Tibial nerve (tissue), 4 donors: ENCODE results near the gene CLPTM1. TPM values are rescaled to one million over a fixed set of nuclear protein-coding genes. Genes with fewer than 3 reads are reported as not detected.
"Not testable (repeated sequence)": the region's sequence is repeated elsewhere in the genome, so short reads cannot be mapped to it uniquely, and the experiment has no call there.

ENCODE experiments used
- DNase-seq, 2 donors: peaks; one replicate each; pipeline ENCODE4 v3.0.0-alpha.2; 2019; ENCODE audit warnings: low spot score in 2 of 2
- H3K27ac ChIP-seq, 4 donors: fragments of 200-600 bp; sonication (generic) in 3 of 4; one replicate each; pipeline ENCODE4 v1.5.1; 2017 to 2019; ENCODE audit warnings: mild to moderate bottlenecking in 1 of 4
- H3K27me3 ChIP-seq, 2 donors: fragments of 200-600 bp; sonication (generic) in 1 of 2; one replicate each; pipeline versions ENCODE4 v1.5.1 to v1.6.0; 2017 to 2019
- H3K36me3 ChIP-seq, 3 donors: fragments of 200-600 bp; sonication (generic); one replicate each; pipeline ENCODE4 v1.5.1; 2018 to 2019
- H3K4me1 ChIP-seq, 4 donors: fragments of 200-600 bp; sonication (generic) in 3 of 4; one replicate each; pipeline ENCODE4 v1.5.1; 2017 to 2019
- H3K4me3 ChIP-seq, 4 donors: fragments of 200-600 bp; sonication (generic) in 3 of 4; one replicate each; pipeline ENCODE4 v1.5.1; 2017 to 2019; ENCODE audit warnings: mild to moderate bottlenecking in 1 of 4, moderate library complexity in 1 of 4
- H3K9me3 ChIP-seq, 4 donors: fragments of 200-600 bp; sonication (generic) in 3 of 4; one replicate each; pipeline ENCODE4 v1.5.1; 2017 to 2019
- EP300 ChIP-seq, 2 donors: sonication (generic); formaldehyde crosslinking; IDR thresholded peaks; one replicate each; pipeline ENCODE4 v1.6.1; 2017; ENCODE audit warnings: antibody characterized with exemption in 2 of 2, mild to moderate bottlenecking in 1 of 2
- POLR2A ChIP-seq, 2 donors: fragments of 450-650 bp; IDR thresholded peaks; one replicate each; pipeline ENCODE4 v1.6.1; 2017; ENCODE audit warnings: antibody characterized with exemption in 2 of 2, mild to moderate bottlenecking in 2 of 2, moderate library complexity in 2 of 2
- WGBS, 2 donors: methylation state at CpG; one replicate each; pipeline ENCODE4 v1.1.5; 2018; 5-methylcytosine and 5-hydroxymethylcytosine counted together
- total RNA-seq, 4 donors: library from RNA; depleted of rRNA; stranded (reverse); fragments of >200 nt; gene quantifications; one replicate each; pipeline ENCODE4 v1.1.0, GENCODE V29; 2016
- TF ChIP-seq, protein P1 (sequence below), 5 experiments: fragments of 200-600 bp in 3 of 5; fragments of 450-650 bp in 2 of 5; sonication (generic) in 3 of 5; IDR thresholded peaks; one replicate each; pipeline ENCODE4 v1.5.1; 2016 to 2019; ENCODE audit warnings: antibody characterized with exemption in 5 of 5, mild to moderate bottlenecking in 3 of 5, moderate library complexity in 2 of 5

The CLPTM1 gene
- total RNA-seq, 4 donors from 2014 or later, result 52.3 to 89.4 (median 74.5) TPM

DNA sequence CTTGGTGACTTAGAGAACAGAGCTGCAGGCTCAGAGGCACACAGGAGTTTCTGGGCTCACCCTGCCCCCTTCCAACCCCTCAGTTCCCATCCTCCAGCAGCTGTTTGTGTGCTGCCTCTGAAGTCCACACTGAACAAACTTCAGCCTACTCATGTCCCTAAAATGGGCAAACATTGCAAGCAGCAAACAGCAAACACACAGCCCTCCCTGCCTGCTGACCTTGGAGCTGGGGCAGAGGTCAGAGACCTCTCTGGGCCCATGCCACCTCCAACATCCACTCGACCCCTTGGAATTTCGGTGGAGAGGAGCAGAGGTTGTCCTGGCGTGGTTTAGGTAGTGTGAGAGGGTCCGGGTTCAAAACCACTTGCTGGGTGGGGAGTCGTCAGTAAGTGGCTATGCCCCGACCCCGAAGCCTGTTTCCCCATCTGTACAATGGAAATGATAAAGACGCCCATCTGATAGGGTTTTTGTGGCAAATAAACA lies 30.9 kb upstream of the CLPTM1 start:
- Histone ChIP-seq H3K4me1 (peaks cover 0 to 45% (median 32%) of the 10 kb centered on the region in 4 donors), H3K27ac (peak overlapping the region in 3 of 4 donors; percentile 51 to 80 (median 73)), H3K9me3 (no peaks in the 10 kb centered on the region), H3K36me3 (no peaks in the 10 kb centered on the region), H3K4me3 (no peak overlapping the region), H3K27me3 (no peaks in the 10 kb centered on the region)
- WGBS, 2 donors, result 56 to 74% methylated on average over 8 of the region's 8 CpGs
- TF ChIP-seq EP300 (IDR thresholded peaks at IDR 0.05), result peak in 1 of 2 donors; percentile 26
- TF ChIP-seq, protein P1, sequence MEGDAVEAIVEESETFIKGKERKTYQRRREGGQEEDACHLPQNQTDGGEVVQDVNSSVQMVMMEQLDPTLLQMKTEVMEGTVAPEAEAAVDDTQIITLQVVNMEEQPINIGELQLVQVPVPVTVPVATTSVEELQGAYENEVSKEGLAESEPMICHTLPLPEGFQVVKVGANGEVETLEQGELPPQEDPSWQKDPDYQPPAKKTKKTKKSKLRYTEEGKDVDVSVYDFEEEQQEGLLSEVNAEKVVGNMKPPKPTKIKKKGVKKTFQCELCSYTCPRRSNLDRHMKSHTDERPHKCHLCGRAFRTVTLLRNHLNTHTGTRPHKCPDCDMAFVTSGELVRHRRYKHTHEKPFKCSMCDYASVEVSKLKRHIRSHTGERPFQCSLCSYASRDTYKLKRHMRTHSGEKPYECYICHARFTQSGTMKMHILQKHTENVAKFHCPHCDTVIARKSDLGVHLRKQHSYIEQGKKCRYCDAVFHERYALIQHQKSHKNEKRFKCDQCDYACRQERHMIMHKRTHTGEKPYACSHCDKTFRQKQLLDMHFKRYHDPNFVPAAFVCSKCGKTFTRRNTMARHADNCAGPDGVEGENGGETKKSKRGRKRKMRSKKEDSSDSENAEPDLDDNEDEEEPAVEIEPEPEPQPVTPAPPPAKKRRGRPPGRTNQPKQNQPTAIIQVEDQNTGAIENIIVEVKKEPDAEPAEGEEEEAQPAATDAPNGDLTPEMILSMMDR (IDR thresholded peaks at IDR 0.05), result no peak
- no peak for TF ChIP-seq POLR2A (IDR thresholded peaks at IDR 0.05)
- DNase-seq, result no peak

DNA sequence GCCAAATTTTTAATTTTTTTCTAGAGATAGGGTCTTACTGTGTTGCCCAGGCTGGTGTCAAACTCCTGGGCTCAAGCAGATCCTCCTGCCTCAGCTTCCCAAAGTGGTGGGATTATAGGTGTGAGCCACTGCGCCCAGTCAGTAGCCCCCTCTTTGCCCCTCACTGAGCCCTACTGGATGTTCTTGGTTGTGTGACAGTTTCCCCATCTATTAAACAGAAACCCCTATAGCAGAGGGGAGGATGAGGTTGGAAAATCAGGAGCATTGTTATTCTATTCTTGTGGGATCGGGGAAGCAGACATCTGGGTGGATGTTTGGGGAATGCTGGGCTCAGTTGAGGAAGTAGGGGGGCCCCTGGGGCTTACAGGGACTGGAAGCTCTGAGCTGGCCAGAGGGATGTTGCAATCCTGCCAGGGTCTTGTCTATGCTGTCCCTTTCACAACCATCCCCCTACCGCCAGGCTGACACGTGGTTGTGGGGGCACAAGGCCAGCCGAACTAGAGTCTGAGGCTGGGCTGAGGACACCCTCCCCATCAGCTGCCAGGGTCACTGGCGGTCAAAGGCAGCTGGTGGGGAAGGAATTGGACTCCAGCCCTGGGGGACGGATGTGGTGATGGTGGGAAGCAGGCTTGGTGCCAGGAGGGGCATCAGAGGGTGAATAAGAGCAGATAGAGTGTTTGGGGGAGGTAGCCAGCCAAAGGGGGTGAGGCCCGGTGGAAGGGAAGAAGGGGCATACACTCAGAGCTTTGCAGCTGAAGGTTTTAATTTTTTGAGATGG lies 29.9 kb upstream of the CLPTM1 start:
- peak; percentile 56 to 81 for DNase-seq
- H3K4me1 ChIP-seq, result peaks cover 0 to 45% (median 32%) of the 10 kb centered on the region in 4 donors
- 29 to 36% methylated on average over 6 to 8 of the region's 8 CpGs for WGBS, 2 donors
- no peaks in the 10 kb centered on the region for H3K27me3 ChIP-seq
- H3K9me3 ChIP-seq, result no peaks in the 10 kb centered on the region
- peak overlapping the region in 3 of 4 donors; percentile 51 to 80 (median 73) for H3K27ac ChIP-seq
- H3K4me3 ChIP-seq, result no peak overlapping the region
- no peaks in the 10 kb centered on the region for H3K36me3 ChIP-seq
- peak in 1 of 2 donors; percentile 76 for TF ChIP-seq EP300 (IDR thresholded peaks at IDR 0.05)
- TF ChIP-seq, protein P1 (IDR thresholded peaks at IDR 0.05), result no peak

DNA sequence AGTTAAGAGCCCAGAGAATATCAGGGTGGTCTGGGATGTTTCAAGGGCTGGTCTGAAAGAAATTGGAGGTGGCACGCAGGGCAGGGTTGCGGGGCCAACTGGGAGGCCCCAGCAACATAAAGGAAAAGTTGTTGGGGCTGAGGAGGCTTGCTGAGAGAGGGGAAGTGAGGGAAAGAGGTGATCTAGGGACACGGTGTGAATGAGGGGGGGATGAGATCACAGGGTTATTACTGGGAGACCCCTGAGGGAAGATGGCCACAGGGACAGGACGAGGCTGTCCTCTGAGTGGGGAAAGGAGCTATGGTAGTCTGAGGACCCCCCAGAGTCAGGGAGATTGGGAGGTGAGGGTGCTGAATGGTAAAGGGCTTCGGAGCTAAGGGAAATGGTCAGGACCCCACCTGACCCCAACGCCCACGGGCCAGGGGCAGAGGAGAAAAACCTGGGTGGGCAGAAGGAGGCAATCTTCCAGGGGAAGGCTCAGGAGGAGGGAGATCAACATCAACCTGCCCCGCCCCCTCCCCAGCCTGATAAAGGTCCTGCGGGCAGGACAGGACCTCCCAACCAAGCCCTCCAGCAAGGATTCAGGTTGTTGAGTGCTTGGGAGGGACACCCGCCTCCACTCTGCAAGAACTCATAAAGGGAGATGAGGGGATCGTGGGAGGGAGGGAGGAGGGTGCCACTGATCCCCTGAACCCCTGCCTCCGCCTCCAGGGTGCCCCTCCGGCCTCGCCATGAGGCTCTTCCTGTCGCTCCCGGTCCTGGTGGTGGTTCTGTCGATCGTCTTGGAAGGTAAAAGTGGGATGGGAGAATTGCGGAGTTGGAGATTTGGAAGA lies 28.7 kb upstream of the CLPTM1 start:
- DNase-seq, H3K9me3 ChIP-seq, H3K27me3 ChIP-seq, H3K36me3 ChIP-seq: not testable (repeated sequence)
- Histone ChIP-seq H3K4me3 (peak overlapping the region in 2 of 4 donors; percentile 27 to 31), H3K27ac (peak overlapping the region in 1 of 4 donors; percentile 73), H3K4me1 (peaks cover 0 to 45% (median 32%) of the 10 kb centered on the region in 4 donors)
- 46 to 50% methylated on average over 18 of the region's 19 CpGs for WGBS, 2 donors

DNA sequence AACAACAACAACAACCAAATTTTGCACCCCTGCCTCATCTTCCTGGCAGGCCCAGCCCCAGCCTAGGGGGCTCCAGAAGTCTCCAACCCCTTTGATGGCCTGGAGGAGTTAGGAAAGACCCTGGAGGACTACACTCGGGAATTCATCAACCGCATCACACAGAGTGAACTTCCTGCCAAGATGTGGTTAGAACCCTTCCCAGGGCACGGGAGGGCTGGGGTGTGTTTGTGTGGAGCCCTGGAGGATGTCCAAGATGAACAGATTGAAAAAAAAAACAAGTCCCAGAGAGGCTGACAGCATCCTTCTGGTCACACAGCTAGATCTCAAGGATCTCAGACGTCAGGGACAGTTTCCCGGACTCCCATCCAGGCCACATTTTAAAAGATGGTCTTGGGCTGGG lies 27.4 kb upstream of the CLPTM1 start:
- no peaks in the 10 kb centered on the region for H3K36me3 ChIP-seq
- H3K27ac ChIP-seq, result no peak overlapping the region
- TF ChIP-seq, protein P1 (IDR thresholded peaks at IDR 0.05), result no peak
- no peak for TF ChIP-seq POLR2A (IDR thresholded peaks at IDR 0.05)
- no peak for TF ChIP-seq EP300 (IDR thresholded peaks at IDR 0.05)
- WGBS, 2 donors, result 30 to 32% methylated on average over 5 of the region's 5 CpGs
- H3K4me1 ChIP-seq, result peaks cover 0 to 45% (median 32%) of the 10 kb centered on the region in 4 donors
- no peaks in the 10 kb centered on the region for H3K9me3 ChIP-seq
- no peak for DNase-seq
- no peak overlapping the region for H3K4me3 ChIP-seq
- no peaks in the 10 kb centered on the region for H3K27me3 ChIP-seq

DNA sequence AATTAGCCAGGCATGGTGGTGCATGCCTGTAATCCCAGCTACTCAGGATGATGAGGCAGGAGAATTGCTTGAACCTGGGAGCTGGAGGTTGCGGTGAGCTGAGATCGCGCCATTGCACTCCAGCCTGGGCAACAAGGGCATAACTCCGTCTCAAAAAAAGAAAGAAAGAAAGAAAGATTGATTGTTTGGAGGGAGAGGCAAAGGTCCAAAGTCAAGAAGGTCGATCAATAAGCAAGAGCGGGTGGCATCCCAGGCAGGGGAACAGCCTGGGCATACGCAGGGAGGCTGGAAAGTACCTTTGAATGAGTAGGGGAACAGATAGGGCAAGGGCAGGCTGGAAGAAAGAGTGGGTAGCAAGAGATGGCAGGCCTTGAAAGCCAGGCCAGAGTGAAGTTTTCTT lies 25.1 kb upstream of the CLPTM1 start:
- Histone ChIP-seq H3K36me3 (no peaks in the 10 kb centered on the region), H3K4me3 (no peak overlapping the region), H3K4me1 (peaks cover 0 to 29% (median 20%) of the 10 kb centered on the region in 4 donors), H3K27ac (no peak overlapping the region), H3K27me3 (no peaks in the 10 kb centered on the region), H3K9me3 (no peaks in the 10 kb centered on the region)
- DNase-seq, result no peak
- TF ChIP-seq EP300 (IDR thresholded peaks at IDR 0.05) (no peak), POLR2A (IDR thresholded peaks at IDR 0.05) (no peak)
- TF ChIP-seq, protein P1 (IDR thresholded peaks at IDR 0.05), result no peak
- 77 to 81% methylated on average over 7 of the region's 7 CpGs for WGBS, 2 donors
